Right hindlimb (tissue), 1 donor: ENCODE results near the gene SNORC.

Source experiments
- DNase-seq: peaks from one replicate; pipeline ENCODE4 v3.0.0-alpha.2; 2018

SNORC gene

DNA sequence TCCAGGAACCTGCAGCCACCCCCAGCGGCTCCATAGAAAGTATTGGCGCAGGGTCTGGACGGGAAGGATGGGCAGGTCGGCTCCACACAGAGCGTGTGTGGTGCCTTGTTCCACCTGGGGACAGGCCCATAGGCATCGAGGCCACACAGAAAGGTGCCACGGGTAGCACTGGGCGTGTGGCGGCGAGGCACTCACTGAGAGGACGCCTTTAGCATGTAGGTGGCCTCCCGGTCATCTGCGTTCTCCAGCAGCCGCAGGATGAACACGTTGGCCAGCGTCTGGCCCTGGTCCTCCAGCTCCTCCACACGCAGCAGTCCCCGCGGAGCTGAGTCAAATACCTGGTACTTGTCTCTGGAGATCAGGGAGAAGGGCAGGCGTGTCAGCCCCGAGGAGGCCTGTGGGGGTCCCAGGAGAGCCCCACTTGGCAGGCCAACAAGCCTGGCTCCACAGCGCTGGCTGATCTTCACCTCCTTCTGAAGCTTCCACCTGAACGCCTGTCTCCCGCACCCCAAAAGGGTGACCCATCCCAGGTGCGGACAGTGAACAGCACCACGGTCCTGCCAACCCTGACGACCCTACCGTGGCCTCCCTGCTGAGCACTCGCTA lies 13.2 kb downstream of the SNORC start:
- peak; percentile 15 for DNase-seq

DNA sequence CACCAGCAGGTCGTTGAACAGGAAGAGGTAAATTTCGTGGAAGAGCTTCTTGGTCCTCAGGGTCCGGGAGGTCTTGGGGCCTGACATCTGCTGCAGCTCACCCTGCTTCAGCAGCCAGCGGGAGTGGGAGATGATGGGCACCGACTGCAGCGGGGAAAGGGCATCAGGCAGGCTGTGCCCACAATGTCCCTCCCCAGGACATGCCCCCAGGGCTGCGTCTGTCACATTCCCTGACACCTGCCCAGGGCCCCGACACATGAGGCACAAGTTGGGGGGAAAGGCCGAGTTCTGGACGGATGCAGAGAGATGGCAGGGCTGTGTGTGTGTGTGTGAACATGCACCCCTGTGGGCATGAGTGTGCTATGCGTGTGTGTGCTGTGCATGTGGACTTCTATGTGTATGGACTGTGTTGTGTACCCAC lies 13.9 kb downstream of the SNORC start:
- DNase-seq: peak; percentile 9

DNA sequence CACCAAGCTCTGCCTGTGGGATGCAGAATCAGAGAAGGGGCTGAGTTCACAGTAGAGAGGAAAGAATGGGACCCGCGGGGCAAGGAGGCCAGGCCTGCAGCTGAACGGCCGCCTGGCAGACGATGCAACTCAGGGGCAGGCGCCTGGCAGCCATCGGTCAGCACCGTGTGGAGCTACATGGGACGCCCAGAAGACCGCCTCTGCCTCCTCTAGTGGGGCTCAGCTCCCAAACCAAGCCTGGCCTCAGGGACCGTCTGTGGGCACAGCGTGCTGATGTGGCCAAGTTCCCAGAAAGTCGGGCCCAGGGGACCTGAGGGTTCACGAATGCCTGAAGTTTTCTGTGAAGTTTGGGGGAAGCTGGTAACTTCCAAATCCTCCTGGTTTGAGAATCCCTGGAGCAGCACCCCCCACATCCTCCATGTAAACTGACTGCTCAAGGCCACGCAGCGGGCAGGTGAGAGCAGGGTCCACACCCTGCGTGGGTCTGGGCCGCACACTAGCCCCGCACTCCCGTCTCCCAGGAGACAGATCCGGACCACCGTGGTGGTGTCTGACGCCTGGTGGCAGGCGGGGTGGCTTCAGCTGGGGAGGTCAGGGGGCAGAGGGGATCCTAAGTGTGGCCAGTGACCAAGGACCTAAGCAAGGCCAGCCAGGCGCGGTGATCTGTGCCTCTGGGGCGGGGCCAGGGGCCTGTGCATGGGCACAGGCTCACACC lies 14.6 kb downstream of the SNORC start:
- DNase-seq: peak; percentile 21

DNA sequence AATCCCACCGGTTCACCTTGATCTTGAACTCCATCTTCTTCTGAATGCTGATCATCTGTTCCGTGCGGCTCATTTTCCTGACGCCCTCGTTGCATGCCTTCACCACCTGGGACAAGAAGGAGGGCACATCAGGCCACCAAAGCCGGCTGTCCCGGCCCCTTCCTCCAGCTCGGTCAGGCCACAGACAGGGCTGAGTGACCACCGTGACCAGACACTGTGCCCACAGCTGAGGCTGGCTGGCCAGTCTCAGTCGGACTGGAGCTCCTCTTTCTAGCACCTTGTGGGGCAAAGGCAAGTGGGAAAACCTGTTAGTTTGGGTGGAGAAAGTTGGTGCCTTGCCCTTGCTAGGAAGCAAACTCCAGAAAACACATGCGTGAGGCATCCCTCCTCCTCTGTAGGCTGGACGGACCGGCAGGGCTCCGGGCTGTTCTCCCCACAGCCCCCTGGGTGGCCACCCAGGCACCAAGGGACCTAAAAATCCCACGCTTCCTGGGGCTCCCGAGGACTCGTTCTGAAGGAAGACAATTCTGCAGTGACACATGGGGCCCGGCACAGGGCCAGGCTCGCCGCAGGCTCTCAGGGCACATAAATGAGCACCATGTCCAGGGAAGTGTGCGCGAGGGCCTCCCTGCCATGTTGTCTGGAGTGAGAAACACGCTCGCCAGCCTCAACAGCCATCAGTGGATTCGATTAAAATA lies 15.3 kb downstream of the SNORC start:
- no peak for DNase-seq

DNA sequence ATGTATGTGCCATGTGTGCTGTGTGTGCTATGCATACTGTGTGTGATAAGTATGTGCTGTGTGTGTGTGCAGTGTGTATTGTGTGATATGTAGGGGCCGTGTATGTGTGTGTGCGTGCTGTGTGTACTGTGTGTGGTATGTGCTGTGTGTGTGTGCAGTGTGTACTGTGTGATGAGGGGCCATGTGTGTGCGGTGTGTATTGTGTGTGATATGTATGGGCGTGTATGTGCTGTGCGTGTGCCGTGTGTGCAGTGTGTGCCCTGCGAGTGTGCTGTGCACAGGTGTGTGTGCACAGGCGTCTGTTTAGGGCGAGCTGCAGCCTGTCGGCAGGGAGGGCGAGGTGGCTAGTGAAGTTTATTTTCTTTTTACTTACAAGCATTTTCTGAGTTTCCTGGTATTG lies 16.1 kb downstream of the SNORC start:
- DNase-seq: no peak

DNA sequence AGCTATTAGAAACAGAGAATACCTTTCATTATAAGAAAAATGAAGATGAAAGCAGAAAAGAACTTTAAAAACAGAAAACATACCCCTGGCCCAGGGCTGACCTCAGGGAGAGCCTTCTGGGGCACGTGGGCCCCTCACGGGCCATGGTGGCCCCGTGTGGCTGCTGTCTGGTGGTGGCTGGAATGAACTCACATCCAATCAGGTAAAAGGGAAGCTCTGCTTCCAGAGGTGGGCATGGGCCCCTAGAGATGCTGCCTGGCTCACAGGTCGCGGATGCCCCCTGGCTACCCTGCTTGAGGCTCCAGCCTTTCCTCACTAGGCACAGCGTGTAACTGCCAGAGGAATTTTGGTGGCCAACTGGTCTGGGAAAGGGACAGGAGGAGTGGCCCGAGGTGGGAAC lies 16.6 kb downstream of the SNORC start:
- peak; percentile 15 for DNase-seq

DNA sequence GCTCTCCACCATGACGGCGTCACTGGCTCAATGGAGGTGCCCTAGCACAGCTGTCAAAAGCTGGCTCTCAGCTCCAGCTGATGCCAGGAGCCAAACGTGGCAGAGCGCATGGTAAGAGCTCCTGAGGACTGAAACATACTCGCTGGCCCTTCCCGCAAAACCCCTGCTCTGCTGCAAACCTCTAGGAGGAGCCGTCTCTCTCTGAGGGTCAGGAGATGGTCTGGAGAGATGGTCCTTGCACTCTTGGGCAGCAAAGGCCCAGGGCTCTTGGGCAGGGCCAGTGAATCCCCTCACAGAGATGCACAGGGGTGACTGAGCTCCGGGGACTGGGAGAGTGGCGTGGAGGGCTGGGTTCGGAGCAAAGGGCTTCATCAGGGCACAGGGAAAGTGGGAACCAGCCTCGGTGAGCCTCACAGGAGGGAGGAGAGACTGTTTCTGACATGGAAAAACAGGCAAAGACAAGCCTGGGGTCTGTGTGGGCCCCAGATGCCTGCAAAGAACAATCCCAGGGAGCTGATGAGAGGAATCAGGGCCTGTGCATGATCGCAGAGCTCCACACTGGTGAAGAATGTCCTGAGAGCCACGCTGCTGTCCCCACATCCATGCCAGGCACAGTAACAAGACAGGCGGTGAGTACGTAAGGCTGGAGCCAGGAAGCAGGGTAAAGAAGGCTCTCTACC lies 17.2 kb downstream of the SNORC start:
- peak; percentile 9 for DNase-seq

DNA sequence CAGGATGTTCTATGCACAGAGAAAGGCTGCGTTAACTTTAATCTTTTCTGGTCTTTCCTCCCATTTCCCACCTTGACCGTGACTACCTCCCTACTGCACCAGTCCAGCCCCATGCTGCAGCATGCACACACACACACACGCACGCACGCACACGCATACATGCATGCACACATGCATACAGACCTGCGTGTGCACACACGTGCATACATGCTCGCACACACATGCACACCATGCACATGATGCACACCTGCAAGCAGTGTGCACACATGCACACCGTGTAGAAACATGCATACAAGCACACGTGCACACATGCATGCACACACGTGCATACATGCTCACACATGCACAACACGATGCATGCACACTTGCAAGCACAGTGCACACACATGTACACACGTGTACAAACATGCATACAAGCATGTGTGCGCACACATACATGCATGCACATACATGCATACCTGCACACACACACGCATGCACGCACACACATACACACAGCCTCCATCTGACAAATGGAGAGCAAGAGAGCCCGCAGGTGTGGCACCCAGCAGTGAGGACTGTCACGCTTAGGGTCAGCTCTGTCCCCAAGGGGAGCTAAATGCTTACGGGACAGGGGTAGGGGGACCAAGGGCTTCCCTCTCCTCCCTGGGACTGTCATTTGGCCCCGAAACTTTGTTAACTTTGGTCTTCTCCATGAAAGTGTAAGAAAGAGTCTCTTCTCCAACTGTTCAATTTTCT lies 18.2 kb downstream of the SNORC start:
- peak; percentile 8 for DNase-seq

DNA sequence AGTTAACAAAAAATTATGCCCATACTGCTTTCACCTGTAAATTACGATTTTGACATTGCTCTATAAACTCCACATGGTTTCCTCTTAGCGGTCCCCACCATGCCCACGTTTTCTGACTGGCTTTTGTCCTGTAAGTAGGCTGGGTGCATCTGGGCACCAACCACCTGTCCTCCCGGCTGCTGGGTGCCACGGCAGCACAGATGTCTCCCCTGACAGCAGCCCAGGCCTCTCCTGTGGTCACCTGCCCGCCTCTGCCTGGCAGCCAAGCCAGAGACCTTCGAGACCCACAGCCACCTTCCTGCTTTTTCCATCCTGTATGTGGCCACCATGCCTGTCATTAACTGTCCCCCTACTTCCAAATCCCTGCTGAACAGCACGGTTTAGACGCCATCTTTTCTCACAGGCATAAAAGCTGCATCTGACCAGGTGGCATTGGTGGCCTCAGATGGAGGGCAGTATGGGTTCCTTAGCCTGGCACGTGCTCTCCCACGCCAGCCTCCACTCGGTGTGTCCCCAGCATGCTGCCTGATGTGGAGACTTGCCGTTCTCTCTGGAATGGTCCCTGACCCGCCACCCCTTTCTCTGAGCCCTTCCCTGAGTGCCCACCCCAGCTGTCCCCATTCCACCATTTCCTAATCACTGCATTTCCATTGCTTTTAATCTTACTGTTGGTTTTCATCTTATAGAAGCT lies 18.9 kb downstream of the SNORC start:
- no peak for DNase-seq

DNA sequence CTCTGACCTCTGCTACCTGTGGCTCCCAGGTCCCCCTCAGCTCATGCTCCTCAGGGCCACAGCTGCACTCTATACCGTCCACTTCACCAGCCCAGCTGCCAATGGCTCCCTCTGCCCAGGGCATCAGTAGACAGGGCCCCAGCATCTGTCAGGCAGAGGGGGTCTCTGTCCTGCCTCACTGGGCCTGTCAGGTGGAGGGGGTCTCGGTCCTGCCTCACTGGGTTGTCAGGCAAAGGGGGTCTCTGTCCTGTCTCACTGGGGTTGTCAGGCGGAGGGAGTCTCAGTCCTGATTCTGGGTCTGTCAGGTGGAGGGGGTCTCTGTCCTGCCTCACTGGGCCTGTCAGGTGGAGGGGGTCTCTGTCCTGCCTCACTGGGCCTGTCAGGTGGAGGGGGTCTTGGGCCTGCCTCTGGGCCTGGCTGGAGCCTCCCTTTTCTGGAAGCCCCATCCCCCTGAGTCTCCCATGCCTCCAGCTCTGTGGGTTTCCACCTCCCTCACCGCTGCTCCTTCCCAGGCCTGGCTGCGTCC lies 19.9 kb downstream of the SNORC start:
- DNase-seq: no peak

DNA sequence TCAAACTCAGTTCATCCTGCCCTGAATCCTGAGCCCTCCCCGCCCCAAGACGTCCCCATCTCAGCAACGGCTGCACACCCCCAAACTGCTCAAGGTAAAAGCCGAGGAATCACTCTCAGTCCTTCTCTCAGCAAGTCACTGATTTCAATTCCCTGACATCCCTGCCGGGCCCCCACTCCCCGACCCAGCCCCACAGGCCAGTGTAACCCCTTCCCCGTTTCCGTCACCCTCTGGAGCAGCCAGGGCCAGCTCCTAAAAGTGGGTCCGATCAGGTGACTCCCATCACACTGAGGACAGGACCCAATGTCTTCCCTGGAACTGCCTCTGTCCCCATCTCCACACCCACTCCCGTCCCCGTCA lies 20.5 kb downstream of the SNORC start:
- DNase-seq: no peak

DNA sequence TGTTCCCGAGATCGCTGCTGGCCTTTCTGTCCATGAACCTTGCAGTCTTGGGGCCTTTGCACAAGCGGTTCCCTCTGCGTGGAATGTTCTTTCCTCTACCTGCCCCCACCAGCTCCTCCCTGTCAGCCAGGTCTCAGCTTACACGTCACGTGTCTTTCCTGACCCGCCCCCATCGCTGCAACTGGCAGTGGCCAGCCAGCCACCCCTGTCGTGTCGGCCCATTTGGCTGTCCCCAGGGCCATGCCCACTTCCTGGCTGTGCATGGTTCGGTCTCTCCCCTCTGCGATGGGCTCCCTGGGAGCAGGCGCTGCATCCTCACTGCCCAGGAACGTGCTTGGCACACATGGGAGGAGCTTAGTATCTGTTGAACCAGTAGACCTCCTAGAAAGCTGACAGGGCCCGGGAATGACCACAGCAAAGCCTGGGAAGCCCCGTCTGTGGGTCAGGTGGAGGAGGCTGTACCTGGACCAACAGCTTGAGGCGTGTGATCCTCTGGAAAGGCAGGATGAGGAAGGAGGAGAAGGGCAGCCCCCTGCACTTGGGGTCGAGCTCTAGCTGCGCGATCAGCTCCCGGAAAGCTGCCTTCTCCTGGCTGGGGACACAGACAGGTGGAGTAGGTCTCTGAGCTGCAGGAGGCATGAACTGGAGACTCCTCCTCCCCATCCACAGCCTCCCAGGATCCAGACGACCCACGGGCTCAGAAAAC lies 21.0 kb downstream of the SNORC start:
- DNase-seq: no peak

DNA sequence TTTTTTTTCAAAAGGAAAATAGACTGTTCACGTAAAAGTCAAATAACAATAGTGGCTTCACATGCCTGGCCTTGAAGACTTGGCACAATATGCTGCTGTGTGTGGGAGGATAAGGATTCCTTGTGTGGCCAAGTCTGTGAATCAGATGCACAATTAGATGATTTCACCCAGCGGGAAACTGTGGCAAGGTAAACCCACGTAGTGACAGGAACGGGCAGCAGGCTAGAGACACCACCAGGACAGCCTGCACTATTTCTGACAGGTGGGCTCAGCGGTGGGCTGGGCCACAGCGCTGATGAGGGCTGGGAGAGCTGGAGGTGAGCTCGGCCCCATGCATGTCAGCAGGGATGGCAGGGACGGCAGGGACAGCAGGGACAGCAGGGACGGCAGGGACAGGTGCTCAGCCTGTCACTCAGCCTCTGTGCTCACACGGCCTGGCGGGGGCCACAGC lies 21.6 kb downstream of the SNORC start:
- DNase-seq: no peak

DNA sequence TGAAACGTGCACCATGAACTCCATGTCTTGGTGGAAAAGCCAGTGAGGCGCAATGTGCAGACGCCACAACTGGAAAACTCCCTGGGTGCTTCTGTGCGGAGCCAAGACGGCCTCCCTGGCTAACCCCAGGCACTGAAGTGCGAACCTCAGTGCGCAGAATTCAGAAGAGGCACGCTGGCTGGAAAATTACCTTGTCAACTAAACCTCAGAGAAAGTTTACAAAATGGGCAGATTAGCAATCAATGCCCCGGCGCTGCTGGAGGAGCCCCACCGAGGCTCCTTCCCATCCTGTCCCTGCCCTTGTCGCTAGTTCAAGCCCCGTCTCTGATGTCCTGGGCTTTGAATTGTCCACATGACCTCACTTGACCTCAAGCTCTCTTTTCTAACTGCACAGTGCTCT lies 22.2 kb downstream of the SNORC start:
- DNase-seq: no peak

DNA sequence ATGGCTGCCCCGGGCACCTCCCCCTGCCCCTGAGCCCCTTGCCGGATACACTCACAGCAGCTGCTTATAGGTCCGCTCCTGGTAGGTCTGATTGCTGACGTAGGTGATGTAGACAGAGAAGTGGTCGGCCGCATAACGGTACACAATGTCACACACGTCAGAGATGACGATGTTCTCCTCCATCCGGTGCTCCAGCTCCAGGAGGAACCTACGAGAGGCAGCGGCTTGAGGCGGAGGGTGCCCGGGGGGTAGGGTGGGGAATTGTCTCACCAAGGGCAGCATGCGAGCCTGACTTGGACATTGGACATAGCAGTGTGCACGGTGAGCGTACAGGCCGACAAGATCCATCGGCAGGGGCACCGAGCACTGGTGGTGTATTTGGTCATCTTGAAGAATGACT lies 22.8 kb downstream of the SNORC start:
- DNase-seq: no peak

DNA sequence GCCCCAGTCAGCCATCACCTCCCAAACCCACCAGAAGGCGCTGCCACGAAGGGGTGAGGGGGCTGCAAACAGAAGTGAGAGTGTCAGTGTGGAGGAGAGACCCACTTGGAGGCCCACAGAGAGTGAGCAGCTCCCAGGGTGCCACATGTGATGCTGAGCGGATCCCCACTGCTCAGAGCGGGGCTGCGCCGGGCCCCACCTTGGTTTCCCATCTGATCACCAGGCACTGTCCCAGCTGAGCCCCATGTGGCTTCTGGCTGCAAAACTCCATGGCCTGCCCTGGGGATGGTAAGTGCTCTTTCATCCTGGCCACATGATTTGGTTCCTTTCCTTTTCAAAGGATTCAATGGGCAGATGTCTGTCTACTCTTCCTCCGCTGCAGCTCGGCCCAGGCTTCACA lies 23.8 kb downstream of the SNORC start:
- no peak for DNase-seq

DNA sequence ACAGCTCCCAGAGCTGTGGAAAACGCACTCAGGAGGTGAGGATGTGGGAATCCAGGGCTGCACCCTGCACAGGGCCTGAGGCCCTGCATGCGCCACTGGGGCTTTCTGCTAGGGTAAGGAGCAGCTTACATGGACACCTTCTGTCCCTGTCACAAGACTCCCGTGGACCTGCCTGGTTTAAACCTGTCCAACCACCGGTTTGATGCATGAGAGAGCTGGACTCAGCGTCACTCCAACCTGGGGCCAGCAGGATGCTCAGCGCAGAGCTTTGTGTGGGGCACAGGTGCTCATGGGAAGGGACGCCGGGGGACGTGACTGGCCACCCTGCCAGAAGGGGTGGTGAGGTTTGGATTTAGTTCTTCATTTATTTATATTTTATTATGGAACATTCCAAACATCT lies 24.2 kb downstream of the SNORC start:
- DNase-seq: no peak

DNA sequence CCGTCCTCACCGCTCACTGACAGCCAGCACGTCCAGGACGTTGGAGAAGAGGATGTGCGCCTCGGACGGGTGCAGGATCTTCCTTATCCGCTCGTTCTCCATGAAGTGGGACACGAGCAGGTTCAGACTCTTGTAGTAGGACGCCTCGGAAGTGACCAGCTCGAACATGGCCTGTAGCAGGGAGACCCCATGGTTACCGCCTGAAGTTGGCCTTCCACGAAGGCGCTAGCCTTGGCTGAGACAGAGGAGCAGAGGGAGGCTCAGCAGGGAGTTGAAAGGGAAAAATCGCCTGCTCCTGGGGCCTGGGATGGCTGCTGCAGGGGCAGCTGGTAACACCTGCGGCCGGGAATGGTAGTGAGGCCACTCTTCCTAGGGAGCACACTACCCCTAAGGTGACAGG lies 24.7 kb downstream of the SNORC start:
- DNase-seq: no peak

DNA sequence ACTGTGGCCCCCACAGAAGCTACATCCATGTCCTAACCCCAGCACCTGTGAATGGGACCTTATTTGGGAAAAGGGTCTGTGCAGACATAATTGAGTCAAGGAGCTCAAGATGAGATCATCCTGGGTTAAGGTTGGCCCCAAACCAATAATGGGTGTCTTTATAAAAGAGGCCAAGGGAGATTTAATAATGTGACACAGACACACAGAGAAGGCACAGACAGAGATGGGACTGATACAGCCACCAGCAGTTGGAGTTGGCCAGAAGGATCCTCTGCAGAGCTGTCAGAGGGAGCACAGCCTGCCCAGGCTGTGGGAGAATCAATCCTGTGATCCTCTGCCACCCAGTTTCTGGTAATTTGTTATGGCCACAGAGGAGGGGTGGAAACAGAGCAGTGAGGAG lies 26.0 kb downstream of the SNORC start:
- no peak for DNase-seq

DNA sequence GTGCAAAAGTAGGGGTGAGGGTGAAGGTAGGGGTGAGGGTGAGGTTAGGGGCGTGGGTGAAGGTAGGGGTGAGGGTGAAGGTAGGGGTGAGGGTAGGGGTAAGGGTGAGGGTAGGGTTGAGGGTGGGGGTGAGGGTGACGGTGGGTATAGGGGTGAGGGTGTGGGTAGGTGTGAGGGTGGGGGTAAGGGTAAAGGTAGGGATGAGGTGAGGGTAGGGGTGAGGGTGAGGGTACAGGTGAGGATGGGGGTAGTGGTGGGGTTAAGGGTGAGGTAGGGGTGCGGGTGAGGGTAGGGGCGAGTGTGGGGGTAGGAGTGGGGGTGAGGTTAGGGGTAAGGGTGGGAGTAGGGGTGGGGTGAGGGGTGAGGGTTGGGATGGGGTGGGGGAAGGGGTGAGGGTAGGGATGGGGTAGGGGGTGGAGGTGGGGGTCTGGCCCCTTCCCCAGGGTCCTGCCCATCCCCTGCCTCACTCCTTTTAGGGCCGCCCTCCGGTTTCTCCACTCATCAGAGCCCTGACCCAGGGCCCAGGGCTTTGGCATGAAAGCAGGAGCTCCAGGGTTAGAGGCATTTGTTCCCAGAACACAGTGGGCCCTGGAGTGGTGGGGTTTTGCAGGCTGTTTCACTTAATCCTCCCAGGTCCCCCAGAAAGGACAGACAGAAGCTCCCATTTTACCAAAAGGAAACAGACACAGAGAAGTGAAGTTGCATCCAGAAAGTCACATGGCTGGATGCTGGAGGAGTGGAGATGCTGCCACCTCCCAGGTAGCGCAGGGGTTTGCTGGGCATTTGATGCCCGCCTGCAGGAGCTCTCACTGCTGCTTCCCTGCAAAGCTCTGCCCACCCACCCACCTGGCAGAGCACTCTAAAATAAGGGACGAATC lies 26.9 kb downstream of the SNORC start:
- DNase-seq: no peak
